ENCODE measurements around the gene S100A14. TPM values are rescaled to one million over a fixed set of nuclear protein-coding genes. Genes with fewer than 3 reads are reported as not detected.

The S100A14 gene
- total and polyA plus RNA-seq, 2 of the 13 experiments (the other 11 are each of a cell fraction or from before 2014, with no cell fraction given), result 1.4 to 7.7 TPM

DNA sequence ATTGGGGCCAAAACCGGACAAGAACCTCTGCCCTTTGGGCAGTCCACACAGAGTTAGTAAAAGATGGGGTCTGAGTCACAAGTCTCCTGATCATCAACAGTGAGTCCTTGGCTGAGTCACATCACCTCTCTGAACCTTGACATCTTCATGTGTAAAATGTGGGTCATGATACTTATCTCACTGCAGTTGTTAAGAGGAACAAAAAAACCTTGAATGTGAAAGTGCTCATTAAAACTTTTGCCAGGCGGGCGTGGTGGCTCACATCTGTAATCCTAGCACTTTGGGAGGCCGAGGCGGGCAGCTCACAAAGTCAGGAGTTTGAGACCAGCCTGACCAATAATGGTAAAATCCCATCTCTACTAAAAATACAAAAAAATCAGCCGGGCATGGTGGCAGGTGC is 18.9 kb downstream of the S100A14 start:
- H3K27me3 ChIP-seq (ENCODE audit: control insufficient read depth in 1 of 2, insufficient read depth in 2 of 2, low read length in 2 of 2), result no peaks in the 10 kb centered on the region

DNA sequence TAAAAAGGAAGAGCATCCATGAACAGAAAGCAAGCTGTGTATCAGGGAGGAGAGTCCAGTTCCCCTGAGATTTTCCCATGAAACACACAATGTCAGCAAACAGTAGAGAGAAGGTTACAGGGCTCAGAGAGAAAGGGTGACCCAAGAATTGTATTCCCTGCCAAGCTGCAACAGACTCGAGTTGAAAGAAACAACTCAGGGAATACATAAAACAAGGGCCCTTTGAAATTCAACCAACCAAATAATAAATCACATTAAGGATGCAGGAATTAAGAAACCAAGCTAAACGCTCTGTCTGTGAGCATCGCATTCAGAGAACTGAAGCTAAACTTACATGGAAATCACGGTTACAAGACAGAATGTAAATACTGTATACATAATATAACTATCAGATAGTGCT is 23.4 kb downstream of the S100A14 start:
- Histone ChIP-seq H3K27ac (ENCODE audit: extremely low read length, insufficient read depth, low read length) (no peak overlapping the region), H3K4me1 (ENCODE audit: insufficient read depth, low read length) (peaks cover 10% of the 10 kb centered on the region; the same call in 1 of the 2 replicates), H3K4me3 (replicated peaks in 1 of 3; ENCODE audit: insufficient read depth in 1 of 3, low read depth in 2 of 3, low read length in 3 of 3) (no peak overlapping the region), H3K4me2 (ENCODE audit: low read depth, low read length) (no peak overlapping the region), H3K36me3 (replicated peaks in 1 of 2; ENCODE audit: control insufficient read depth in 1 of 2, insufficient read depth in 2 of 2, low read length in 2 of 2) (no peaks in the 10 kb centered on the region), H3K9me3 (ENCODE audit: low read length) (no peaks in the 10 kb centered on the region), H4K20me1 (ENCODE audit: insufficient read depth, low read length) (no peaks in the 10 kb centered on the region), H2AFZ (ENCODE audit: low read length) (no peak overlapping the region), H3K79me2 (ENCODE audit: insufficient read depth, low read length) (no peaks in the 10 kb centered on the region), H3K27me3 (ENCODE audit: control insufficient read depth in 1 of 2, insufficient read depth in 2 of 2, low read length in 2 of 2) (0 out of 5 replicates have a peak, but pooled peaks cover 0 to 1% of the 10 kb centered on the region in 2 experiments), H3K9ac (ENCODE audit: insufficient read depth, low read depth, low read length) (no peak overlapping the region)
- intact Hi-C loops (cut with micrococcal nuclease; ENCODE audit: unreplicated experiment), result no loop called here
- no peak; the same call in 2 of the 3 replicates for ATAC-seq
- FAIRE-seq, result no peak
- DNase-seq (ENCODE audit: low spot score), result no peak
- in situ Hi-C loops (cut with HindIII; ENCODE audit: extremely low pct_ligation_motif_present, low pct_unique_long_range_greater_than_20kb), result no loop called here
- POLR2A ChIA-PET, result interaction anchor here (1.1 to 3.0 kb wide), 2 partner anchors 16 to 34 kb away, joined by 4 to 12 read pairs; partner anchors contain the start of gene S100A13
- 48% methylated on average over 4 of the region's 4 CpGs for WGBS (ENCODE audit: low lambda C conversion rate)
- CTCF ChIA-PET (ENCODE audit: low intra/inter-chr PET ratio, low total read pairs), result no interaction called here
- BruUV-seq (replicated peaks), result no TSS peak
- TF ChIP-seq ZNF777 (CRISPR knock-in tag; IDR thresholded peaks at IDR 0.05), result no peak
- no peak for TF ChIP-seq SAFB2 (CRISPR knock-in tag; IDR thresholded peaks at IDR 0.05; ENCODE audit: borderline replicate concordance, low read depth)
- no peak for TF ChIP-seq TSC22D2 (CRISPR knock-in tag; IDR thresholded peaks at IDR 0.05; ENCODE audit: borderline replicate concordance)
- TF ChIP-seq, protein P1, sequence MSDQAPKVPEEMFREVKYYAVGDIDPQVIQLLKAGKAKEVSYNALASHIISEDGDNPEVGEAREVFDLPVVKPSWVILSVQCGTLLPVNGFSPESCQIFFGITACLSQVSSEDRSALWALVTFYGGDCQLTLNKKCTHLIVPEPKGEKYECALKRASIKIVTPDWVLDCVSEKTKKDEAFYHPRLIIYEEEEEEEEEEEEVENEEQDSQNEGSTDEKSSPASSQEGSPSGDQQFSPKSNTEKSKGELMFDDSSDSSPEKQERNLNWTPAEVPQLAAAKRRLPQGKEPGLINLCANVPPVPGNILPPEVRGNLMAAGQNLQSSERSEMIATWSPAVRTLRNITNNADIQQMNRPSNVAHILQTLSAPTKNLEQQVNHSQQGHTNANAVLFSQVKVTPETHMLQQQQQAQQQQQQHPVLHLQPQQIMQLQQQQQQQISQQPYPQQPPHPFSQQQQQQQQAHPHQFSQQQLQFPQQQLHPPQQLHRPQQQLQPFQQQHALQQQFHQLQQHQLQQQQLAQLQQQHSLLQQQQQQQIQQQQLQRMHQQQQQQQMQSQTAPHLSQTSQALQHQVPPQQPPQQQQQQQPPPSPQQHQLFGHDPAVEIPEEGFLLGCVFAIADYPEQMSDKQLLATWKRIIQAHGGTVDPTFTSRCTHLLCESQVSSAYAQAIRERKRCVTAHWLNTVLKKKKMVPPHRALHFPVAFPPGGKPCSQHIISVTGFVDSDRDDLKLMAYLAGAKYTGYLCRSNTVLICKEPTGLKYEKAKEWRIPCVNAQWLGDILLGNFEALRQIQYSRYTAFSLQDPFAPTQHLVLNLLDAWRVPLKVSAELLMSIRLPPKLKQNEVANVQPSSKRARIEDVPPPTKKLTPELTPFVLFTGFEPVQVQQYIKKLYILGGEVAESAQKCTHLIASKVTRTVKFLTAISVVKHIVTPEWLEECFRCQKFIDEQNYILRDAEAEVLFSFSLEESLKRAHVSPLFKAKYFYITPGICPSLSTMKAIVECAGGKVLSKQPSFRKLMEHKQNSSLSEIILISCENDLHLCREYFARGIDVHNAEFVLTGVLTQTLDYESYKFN (CRISPR knock-in tag; conservative IDR thresholded peaks at IDR 0.05), result no peak
- TF ChIP-seq ZNF530 (CRISPR knock-in tag; IDR thresholded peaks at IDR 0.05; ENCODE audit: low read depth), result no peak
- TF ChIP-seq, protein P2, sequence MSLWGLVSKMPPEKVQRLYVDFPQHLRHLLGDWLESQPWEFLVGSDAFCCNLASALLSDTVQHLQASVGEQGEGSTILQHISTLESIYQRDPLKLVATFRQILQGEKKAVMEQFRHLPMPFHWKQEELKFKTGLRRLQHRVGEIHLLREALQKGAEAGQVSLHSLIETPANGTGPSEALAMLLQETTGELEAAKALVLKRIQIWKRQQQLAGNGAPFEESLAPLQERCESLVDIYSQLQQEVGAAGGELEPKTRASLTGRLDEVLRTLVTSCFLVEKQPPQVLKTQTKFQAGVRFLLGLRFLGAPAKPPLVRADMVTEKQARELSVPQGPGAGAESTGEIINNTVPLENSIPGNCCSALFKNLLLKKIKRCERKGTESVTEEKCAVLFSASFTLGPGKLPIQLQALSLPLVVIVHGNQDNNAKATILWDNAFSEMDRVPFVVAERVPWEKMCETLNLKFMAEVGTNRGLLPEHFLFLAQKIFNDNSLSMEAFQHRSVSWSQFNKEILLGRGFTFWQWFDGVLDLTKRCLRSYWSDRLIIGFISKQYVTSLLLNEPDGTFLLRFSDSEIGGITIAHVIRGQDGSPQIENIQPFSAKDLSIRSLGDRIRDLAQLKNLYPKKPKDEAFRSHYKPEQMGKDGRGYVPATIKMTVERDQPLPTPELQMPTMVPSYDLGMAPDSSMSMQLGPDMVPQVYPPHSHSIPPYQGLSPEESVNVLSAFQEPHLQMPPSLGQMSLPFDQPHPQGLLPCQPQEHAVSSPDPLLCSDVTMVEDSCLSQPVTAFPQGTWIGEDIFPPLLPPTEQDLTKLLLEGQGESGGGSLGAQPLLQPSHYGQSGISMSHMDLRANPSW (CRISPR knock-in tag; IDR thresholded peaks at IDR 0.05; ENCODE audit: borderline replicate concordance), result no peak
- TF ChIP-seq MYC (CRISPR knock-in tag; IDR thresholded peaks at IDR 0.05; ENCODE audit: borderline replicate concordance), result no peak
- TF ChIP-seq, protein P3, sequence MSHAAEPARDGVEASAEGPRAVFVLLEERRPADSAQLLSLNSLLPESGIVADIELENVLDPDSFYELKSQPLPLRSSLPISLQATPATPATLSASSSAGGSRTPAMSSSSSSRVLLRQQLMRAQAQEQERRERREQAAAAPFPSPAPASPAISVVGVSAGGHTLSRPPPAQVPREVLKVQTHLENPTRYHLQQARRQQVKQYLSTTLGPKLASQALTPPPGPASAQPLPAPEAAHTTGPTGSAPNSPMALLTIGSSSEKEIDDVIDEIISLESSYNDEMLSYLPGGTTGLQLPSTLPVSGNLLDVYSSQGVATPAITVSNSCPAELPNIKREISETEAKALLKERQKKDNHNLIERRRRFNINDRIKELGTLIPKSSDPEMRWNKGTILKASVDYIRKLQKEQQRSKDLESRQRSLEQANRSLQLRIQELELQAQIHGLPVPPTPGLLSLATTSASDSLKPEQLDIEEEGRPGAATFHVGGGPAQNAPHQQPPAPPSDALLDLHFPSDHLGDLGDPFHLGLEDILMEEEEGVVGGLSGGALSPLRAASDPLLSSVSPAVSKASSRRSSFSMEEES (CRISPR knock-in tag; IDR thresholded peaks at IDR 0.05), result no peak

More for the DNA sequence above, 18.9 kb downstream of the S100A14 start:
- ATAC-seq, result no peak
- TF ChIP-seq ZNF335 (CRISPR knock-in tag; IDR thresholded peaks at IDR 0.05) (no peak), FOSL2 (CRISPR knock-in tag; IDR thresholded peaks at IDR 0.05) (peak; percentile 51; the same call in 1 of the 2 replicates)
- peak; percentile 42 for DNase-seq (ENCODE audit: low spot score)
- H2AFZ ChIP-seq (ENCODE audit: low read length), result no peak overlapping the region
- H3K9ac ChIP-seq (ENCODE audit: insufficient read depth, low read depth, low read length), result no peak overlapping the region
- no peaks in the 10 kb centered on the region for H3K36me3 ChIP-seq (replicated peaks in 1 of 2; ENCODE audit: control insufficient read depth in 1 of 2, insufficient read depth in 2 of 2, low read length in 2 of 2)
- H3K4me2 ChIP-seq (ENCODE audit: low read depth, low read length), result no peak overlapping the region
- H4K20me1 ChIP-seq (ENCODE audit: insufficient read depth, low read length), result no peaks in the 10 kb centered on the region
- no peak overlapping the region for H3K4me3 ChIP-seq (replicated peaks in 1 of 3; ENCODE audit: insufficient read depth in 1 of 3, low read depth in 2 of 3, low read length in 3 of 3)
- no peaks in the 10 kb centered on the region for H3K79me2 ChIP-seq (ENCODE audit: insufficient read depth, low read length)
- CTCF ChIA-PET (ENCODE audit: low intra/inter-chr PET ratio, low total read pairs), result no interaction called here
- peaks cover 12% of the 10 kb centered on the region; the same call in 1 of the 2 replicates for H3K4me1 ChIP-seq (ENCODE audit: insufficient read depth, low read length)
- in situ Hi-C loops (cut with HindIII; ENCODE audit: extremely low pct_ligation_motif_present, low pct_unique_long_range_greater_than_20kb), result no loop called here
- BruUV-seq (replicated peaks), result no TSS peak
- no peak overlapping the region for H3K27ac ChIP-seq (ENCODE audit: extremely low read length, insufficient read depth, low read length)
- WGBS (ENCODE audit: low lambda C conversion rate), result 33% methylated on average over 5 of the region's 6 CpGs
- POLR2A ChIA-PET, result no interaction called here
- no peak for FAIRE-seq
- intact Hi-C loops (cut with micrococcal nuclease; ENCODE audit: unreplicated experiment), result no loop called here
- H3K9me3 ChIP-seq (ENCODE audit: low read length), result no peaks in the 10 kb centered on the region

Measured in HepG2 (cell line).